Astrocyte of the cerebellum (primary cell): Measurements from ENCODE around the gene PRG3.

Source experiments
- DNase-seq: peaks from one replicate; pipeline ENCODE4 v3.0.0-alpha.2; 2011; ENCODE audit warnings: low read depth
- H3K4me3 ChIP-seq: 2 replicates; pipeline ENCODE4 v1.5.1; 2011; ENCODE audit warnings: mild to moderate bottlenecking, low read depth, low read length, moderate library complexity
- in situ Hi-C: cut with HindIII; loops from 2 replicates; pipeline ENCODE4 v1.10.0; 2017; ENCODE audit warnings: low sequenced_read_pairs
- TF ChIP-seq, protein P1 (sequence below): IDR thresholded peaks from 2 replicates; pipeline ENCODE4 v1.5.1; 2012; ENCODE audit warnings: low read length, low read depth, moderate library complexity, mild to moderate bottlenecking; ENCODE audit errors: missing control alignments

PRG3 gene

DNA sequence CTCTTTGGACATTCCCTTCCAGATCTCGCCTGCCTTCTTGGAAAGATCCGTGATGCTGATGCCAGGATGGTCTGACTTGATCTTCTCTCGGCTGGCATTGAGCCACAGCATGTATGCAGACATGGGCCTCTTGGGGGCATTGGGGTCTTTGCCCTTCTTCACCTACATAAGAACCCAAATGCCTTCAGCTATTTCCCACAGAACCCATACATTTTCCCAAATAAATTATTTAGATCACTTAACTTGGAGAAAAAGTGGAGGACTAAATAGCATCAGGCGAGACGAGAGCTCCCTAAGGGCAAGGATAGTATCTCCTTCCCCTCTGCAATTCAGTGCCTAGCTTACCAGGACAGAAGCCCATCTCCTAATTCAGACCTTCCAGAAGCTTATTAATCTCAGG is 53.2 kb downstream of the PRG3 start:
- DNase-seq = no peak
- TF ChIP-seq, protein P1, sequence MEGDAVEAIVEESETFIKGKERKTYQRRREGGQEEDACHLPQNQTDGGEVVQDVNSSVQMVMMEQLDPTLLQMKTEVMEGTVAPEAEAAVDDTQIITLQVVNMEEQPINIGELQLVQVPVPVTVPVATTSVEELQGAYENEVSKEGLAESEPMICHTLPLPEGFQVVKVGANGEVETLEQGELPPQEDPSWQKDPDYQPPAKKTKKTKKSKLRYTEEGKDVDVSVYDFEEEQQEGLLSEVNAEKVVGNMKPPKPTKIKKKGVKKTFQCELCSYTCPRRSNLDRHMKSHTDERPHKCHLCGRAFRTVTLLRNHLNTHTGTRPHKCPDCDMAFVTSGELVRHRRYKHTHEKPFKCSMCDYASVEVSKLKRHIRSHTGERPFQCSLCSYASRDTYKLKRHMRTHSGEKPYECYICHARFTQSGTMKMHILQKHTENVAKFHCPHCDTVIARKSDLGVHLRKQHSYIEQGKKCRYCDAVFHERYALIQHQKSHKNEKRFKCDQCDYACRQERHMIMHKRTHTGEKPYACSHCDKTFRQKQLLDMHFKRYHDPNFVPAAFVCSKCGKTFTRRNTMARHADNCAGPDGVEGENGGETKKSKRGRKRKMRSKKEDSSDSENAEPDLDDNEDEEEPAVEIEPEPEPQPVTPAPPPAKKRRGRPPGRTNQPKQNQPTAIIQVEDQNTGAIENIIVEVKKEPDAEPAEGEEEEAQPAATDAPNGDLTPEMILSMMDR = no peak
- in situ Hi-C loops = loop anchor here (5.0 kb wide), 1 partner anchor 205 kb away; the partner anchor contains the start of gene TIMM10
- no peak overlapping the region for H3K4me3 ChIP-seq
